ENCODE measurements around the gene PTPN21.

Gene PTPN21

DNA sequence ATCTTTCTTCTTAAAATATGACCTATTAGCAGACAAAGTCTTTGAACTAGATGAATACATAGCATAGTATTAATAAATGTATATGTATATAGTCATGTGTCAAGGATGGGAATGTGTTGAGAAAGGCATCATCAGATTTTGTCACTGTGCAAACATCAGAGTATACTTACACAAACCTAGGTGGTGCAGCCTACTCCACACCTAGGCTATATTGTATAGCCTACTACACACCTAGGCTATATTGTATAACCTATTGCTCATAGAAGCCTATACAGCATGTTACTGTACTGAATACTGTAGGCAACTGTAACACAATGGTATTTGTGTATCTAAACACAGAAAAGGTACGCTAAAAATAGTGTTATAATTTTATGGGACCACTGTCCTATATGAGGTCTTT, 47.6 kb downstream of the PTPN21 start:
- in situ Hi-C loops (cut with MboI; ENCODE audit: low sequenced_read_pairs): no loop called here

DNA sequence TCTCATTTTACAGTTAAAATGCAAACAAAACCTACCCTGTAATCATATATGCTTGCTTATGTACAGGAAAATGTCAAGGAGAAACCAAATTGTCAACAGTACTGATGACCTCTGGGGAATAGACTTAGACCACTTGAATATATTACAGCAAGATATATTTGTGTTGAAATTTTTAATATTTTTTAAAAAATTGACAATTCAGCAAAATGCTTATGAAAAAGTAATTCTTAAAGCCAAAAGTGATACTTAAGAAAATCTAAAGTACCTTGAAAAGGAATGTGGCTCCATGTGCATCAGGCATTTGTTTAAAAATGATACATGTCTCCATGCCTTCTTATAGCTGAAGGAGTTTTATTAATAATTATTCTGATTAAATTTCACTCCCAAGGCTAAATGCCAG, 49.2 kb downstream of the PTPN21 start:
- in situ Hi-C loops (cut with MboI; ENCODE audit: low sequenced_read_pairs): no loop called here

DNA sequence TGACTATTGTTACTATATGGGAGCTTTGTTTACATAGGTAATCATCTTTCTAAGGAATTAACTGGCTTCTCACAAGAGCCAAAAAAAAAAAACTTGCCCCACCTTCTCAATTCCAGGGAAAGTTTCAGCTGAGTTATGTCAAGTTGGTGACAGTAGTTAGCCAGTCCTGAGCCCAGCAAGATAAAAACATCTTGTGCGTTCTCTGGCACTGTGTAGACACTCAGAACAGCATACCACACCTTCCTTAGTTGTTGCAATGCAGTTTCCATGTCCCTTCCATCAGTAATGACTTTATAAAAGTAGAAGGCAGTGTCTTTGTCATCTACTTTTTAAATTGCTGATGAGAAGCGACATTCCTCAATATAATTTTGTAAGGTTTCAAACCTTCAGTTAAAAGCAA, 50.2 kb downstream of the PTPN21 start:
- in situ Hi-C loops (cut with MboI; ENCODE audit: low sequenced_read_pairs): no loop called here

DNA sequence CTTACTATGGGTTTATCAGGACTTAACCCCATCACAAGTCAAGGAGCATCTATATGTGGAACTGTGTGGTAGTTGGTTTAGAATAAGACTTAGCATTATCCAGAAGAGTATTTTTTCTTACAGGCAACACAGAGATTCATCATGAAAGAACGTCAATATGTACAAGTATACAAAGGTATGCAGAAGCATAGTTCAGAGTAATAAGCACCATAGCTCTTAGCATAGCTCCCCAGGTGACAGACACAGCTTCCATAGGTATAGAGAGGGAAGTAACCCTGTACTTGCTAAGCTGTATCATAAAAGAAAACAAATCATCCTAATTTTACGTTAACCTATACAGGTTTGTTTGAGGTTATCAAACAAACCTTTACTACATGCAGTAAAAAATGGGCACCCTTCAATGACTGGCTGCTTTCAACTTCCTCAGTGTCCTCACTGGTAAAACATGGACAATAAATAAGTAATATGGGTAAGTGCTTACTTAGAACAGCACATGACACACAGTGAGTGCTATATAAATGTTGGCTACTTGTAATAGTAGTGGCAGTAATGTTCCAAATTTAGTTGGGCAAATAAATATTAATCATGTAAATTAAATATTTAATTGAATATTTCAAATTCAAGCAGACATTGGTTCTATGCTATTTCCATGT, 50.9 kb downstream of the PTPN21 start:
- in situ Hi-C loops (cut with MboI; ENCODE audit: low sequenced_read_pairs): no loop called here

DNA sequence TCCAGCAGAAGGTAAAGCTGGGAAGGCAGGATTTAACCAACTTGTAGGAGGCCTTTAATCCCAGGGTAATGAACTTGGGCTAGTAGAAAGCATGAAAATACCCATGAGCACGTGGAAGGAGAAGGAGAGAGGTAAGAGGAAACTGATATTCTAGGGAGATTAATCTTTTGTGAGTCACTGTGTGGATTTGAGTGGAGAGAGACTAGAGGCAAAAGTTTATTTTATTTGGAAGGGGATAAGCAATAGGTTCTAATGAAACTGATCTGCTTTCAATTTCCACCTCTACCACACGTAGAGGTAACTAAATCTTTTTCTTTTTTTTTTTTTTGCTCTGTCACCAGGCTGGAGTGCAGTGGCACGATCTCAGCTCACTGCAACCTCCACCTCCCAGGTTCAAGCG, 52.1 kb downstream of the PTPN21 start:
- in situ Hi-C loops (cut with MboI; ENCODE audit: low sequenced_read_pairs): no loop called here

DNA sequence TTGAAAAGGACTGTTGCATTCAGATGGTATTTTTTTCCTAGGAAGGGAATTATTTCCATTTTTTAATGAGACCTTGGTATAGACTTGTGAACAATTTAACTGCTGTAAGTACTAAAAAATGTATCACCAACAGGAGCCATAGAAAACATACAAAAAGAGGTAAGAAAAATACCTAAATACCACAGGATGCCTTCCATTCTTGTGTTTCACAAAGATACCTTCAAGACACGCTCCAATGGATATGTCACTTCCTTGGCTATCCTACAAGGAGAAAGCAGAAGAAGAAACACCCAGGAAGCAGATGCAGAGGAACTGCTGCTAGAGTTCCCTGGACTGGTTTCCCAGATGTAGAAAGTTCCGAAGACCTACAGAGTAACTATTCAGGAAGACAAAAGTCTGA, 54.2 kb downstream of the PTPN21 start:
- in situ Hi-C loops (cut with MboI; ENCODE audit: low sequenced_read_pairs): no loop called here

DNA sequence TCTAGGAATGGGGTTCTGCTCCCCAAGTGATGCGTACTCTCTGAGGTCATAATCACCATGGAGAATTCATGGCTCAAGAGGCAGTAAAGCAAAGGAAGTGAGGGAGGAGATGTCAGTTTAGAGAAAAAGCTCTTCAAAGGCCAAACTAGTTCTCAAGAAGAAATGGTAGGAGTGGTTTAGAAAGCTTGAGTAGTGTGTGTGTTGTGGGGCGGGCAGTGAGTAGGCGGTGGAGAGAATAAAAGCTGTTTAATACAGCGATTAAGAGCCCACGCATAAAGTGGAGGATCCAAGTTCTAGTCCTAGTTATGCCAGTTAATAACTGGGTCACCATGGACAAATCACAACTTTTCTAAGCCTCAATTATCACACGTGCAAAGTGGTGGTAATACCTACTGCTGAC, 55.6 kb downstream of the PTPN21 start:
- in situ Hi-C loops (cut with MboI; ENCODE audit: low sequenced_read_pairs): no loop called here

DNA sequence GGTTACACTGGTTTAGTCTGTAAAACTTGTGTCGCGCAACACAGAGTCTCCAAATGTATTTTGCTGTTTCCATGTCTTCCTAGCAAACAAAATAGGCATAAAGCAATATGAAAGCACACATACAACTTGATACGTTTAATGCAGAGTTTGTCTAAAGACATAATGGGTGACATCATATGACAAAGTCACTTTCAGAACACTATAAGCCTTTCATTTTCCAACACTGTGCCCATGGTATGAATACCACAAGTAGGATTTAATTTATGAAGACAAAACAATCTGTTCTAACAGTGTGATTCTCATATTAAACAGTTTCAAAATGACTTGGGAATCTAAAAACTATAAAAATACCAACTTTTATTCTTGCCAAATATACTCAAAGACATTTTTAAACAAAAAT, 58.4 kb downstream of the PTPN21 start:
- in situ Hi-C loops (cut with MboI; ENCODE audit: low sequenced_read_pairs): no loop called here

DNA sequence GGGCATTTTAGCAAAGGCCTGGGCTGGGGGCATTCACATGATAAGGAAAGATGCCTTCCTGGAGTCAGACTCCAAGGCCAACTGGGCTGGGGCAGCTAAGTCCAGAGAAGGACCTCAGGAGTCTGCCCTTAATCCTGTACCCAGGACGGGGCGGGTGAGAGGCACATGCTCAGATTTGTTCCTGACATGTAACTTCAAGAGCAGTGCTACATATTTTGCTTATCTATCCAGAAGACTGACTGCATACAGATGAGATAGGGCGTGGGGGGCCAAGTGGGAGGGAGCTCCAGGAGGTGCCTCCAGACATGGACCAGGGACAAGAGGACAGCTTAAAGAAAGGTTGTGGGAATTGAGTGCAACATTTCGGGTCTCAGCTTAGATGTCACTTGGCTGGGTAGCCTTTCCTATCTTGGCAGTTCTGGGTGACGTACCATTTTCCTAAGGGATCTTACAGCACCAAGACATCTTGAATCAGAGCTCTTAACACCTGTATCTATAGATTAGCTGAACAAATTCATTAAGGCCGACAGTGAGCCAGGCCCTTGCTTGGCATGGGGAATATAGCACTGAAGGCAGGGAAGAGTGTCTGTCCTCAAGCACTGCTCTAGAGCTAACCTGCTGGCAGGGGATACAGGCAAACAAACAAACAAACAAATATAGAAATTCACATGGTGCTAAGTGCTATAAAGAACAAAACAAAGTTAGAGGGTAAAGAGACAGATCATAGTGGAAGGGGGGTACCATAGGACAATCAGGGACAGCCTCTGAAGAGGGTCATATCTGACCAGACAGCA, 61.2 kb downstream of the PTPN21 start:
- in situ Hi-C loops (cut with MboI; ENCODE audit: low sequenced_read_pairs): no loop called here

DNA sequence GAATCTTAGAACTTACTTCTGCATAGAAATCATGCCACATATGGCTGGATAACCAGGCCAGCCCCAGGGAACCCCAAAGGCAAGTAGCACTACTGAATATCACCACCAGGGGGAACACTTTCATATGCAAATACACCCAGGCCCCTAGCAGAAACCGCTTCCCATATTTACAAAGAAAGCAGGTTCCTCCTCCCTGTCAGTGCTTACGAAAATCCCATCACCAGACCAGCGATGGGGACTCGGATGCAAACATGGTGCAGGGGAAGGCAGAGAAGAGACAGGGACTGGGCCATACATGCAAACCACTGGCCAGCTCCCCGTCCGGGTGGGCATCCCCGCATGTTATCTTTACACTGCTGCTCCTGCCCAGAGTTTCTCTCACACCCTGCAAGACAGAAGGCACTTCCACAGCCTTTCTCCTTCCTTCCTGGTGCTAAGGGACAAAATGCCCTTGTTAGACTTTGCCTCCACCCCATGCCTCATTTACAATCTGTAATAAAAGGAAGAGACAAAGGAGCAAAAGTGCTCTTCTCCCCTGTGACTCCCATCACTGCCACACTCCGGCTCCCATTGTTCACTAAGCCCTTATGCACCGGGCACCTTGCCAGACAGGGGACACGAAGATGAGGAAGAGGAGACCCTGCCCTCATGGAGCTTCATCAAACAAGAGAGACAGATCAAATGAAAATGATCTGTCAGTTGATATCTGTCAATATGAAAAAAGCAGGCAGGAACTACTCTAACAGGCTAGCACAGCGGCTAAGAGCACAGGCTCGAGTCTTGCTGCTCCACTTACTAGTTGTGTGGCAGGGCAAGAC, 62.3 kb downstream of the PTPN21 start:
- in situ Hi-C loops (cut with MboI; ENCODE audit: low sequenced_read_pairs): no loop called here

DNA sequence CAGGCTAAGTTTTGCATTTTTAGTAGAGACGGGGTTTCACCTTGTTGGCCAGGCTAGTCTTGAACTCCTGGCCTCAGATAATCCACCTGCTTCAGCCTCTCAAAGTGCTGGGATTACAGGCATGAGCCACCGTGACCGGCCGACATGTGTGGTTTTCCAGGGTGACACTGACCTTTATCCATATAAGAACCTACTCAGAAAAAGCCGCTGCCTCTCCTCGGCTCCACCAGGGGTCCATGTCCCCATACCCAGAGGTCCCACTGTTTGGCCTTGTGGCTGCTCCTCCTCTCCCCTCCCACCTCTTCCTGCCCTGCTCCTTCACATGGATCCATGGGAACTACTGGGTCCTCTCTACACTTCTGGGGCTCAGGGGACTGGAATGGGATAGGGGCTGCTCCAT, 64.6 kb downstream of the PTPN21 start:
- in situ Hi-C loops (cut with MboI; ENCODE audit: low sequenced_read_pairs): no loop called here

DNA sequence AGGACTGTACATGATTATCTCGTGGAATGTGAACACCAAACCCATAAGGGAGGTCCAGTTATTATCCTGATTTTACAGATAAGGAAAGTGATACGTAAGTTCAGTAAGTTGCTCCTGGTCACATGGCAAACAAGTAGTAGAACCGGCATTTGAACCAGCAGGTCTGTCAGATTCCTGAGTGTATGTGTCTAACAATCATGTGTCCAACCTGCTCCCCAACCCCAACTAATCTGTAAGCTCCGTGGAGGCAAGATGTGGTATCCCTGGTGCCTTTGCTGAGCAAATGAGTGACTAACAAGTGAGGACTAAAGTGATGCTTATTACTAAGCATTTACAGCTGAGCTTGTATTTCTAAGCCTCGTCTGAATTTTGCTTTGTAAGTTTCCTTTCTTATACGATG, 65.9 kb downstream of the PTPN21 start:
- in situ Hi-C loops (cut with MboI; ENCODE audit: low sequenced_read_pairs): no loop called here

DNA sequence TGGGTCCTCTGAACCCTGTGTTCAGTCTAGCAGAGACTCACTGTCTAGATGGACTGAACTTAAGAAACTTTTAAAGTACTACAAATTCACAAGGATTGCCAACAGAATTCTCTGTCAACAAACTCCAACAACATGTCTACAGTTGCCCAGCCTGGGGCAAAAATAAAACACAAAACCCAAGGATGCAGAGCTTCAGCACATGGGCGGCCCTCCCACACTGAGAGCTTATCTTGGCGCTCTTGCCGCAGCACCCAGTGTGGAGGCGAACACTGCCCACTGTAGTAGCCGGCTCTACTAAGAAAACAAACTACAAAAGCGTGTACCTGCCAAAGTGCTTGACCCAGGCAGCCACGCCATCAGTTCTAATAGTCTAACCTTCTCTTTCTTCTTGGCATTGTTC, 66.7 kb downstream of the PTPN21 start:
- in situ Hi-C loops (cut with MboI; ENCODE audit: low sequenced_read_pairs): no loop called here

DNA sequence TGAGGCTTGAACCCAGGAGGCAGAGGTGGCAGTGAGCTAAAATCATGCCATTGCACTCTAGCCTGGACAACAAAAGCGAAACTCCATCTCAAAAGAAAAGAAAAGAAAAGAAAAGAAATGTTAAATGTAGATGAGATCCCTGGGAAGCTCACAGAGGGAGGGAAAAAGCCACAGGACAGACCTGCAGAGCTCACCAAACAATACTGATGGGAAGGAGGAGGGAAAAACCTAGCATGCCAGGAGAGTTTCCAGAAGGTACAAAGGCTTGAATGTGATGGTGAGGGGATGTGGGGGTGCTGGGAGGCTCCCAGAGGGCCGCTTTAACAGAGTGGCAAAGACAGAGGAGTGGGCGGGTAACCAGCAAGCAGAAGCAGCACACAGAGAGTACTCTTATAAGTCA, 72.3 kb downstream of the PTPN21 start:
- in situ Hi-C loops (cut with MboI; ENCODE audit: low sequenced_read_pairs): no loop called here

DNA sequence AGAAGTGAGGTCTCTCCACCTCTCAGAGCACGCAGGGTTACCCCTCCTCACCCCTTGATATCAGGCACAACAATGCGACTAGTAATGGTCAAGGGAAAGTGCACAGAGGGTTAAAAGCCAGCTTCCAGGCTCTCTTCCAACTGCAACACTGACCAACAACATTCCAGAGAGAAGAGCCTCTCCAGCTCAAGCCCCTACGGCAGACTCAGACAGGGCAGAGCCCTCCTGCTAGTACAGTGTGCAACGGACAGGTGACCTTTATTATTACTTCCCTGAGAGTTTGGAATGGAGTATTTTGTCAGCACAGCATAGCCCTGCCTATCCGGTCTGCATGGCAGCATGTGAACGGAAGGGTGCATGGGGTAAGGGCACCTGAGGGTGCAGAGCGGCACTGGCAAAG, 73.0 kb downstream of the PTPN21 start:
- in situ Hi-C loops (cut with MboI; ENCODE audit: low sequenced_read_pairs): no loop called here

DNA sequence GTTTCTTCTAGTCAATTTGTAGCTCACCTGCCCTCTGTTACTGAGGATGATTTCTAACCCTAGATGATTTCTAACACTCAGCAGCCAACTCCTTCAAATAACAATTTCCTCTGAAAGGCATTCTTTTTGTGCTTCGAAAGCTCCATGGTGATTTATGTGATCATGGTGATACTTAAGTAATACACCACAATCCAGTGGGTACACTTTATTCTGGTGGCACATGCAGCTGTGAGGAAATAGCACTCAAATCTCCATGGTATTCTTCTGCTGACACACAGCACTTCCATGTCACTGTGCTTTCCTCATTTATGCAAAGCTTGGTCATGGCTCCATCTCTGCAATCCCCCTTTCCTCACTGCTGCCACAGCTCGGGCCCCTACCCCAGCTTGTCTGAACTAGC, 73.7 kb downstream of the PTPN21 start:
- in situ Hi-C loops (cut with MboI; ENCODE audit: low sequenced_read_pairs): no loop called here

DNA sequence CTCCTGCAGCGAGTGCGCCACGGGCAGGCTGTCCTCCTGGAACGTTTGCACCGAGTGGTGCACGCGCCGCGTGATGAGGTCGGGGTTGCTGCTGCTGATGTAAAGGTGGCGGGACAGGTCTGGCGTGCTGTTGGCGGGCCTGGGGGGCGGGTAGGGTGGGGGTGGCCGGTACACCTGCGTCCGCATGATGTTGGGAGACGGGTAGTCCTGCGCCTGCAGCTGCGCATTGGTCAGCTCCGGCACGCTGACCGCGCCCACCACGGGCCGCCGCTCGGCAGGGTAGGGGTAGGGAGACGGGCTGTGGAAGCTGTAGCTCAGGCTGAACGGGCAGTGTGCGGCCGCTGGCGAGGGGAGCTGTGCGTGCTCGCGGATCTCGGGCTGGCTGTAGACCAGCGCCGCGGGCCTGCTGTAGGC, 75.2 kb downstream of the PTPN21 start:
- in situ Hi-C loops (cut with MboI; ENCODE audit: low sequenced_read_pairs): no loop called here

DNA sequence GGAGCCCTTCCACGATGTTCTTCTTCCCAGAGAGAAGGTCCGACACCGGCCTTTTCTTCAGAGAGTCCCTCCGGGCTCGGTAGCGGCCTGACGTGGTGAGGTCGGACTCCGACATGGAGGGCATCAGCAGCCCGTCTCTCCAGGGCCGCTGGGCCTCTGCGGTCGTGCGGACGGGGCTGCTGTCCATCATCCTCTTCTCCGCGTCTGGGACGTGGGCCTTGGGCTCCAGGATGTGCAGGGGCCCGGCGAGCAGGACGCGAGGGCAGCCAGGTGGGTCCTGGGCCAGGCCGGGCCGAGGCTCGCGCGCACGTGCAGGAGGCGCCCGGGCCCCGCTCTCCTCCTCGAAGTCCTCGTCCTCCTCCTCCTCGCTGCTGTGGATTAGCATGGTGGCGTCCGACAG, 75.9 kb downstream of the PTPN21 start:
- in situ Hi-C loops (cut with MboI; ENCODE audit: low sequenced_read_pairs): no loop called here

DNA sequence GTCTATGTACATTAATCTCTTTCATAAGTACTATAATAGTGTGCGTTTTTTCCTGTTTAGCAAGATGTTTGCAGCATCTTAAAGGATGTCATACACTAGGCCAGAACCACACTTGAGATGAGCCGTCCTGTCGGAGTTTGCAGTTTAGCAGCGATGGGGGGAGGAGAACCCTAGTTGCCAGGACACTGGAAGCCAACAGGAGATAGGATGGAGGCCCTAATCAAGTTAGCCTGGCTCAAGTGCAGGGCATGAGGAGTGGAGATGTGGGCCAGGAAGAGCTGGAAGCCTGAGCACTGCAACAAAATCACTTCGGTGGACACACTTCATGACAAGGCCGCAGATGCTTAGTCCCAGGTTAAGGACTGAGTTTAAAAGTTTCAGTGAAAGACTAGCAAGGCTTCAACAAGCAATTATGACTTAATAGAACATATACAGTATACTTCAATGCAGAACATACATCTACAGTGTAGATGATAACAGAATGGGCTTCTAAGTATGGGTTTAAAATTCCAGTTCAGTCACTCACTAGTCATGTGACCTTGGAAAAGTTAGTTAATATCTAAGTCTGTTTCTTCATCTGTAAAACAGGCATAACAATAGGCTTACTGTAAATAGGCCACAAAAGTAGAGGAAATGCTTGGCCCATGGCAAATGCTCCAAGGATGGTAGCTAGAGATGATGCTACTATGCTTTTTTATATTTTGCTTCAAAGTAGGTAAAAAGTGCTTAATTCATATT, 77.1 kb downstream of the PTPN21 start:
- in situ Hi-C loops (cut with MboI; ENCODE audit: low sequenced_read_pairs): no loop called here

DNA sequence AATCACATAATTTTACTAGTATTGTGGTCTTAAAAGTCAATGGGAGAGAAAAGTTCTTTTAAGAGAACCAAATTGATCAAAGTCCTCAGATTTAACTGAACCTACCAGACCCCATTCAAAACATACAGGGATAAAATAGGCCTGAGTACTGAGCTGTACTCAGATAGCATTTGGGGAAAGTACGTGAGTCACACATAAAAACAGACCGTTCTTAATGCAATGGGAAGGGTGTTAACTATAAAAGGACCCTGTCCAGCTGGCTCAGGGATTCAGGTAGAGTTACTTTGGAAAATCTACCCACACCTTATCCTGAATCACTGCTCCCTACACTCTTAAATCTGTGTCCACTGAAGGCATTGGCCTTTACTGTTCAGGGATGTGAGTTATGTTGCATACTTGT, 78.0 kb downstream of the PTPN21 start:
- in situ Hi-C loops (cut with MboI; ENCODE audit: low sequenced_read_pairs): no loop called here

DNA sequence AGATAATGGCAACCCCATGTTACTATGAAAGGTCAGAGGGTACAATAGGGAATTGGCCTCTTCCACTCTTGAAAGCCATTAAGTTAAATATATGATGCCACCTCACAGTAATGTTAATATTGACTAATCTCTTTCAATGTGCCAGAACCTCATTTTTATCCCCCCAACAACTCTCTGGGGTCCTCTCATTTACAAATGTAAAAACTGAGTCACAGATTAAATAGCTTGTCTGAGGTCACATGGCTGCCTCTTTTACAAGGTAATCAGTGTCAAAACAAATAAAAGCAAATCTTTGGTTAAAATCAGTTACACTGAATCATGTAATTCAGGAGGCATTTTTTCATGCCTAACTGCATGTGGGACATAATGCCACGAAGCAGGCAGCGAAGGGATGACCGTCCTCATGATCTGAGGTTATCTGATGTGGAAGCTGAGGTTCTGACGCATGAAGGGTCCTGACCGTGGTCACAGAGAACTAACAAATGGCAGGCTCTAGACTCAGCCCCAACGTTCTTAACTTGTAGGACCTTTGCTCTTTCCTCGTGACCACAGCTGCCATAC, 78.5 kb downstream of the PTPN21 start:
- in situ Hi-C loops (cut with MboI; ENCODE audit: low sequenced_read_pairs): no loop called here

All from HL-60/S4 treated with phorbol 12-myristate 13-acetate at 8.2 ng/mL for 4 days and 3 days (cell line).